ENCODE measurements around the gene TLL1. TPM values are rescaled to one million over a fixed set of nuclear protein-coding genes. Genes with fewer than 3 reads are reported as not detected.

The TLL1 gene
- polyA plus RNA-seq, 1 of the 3 experiments (the other 2 are of a cell fraction), result 0.07 TPM

DNA sequence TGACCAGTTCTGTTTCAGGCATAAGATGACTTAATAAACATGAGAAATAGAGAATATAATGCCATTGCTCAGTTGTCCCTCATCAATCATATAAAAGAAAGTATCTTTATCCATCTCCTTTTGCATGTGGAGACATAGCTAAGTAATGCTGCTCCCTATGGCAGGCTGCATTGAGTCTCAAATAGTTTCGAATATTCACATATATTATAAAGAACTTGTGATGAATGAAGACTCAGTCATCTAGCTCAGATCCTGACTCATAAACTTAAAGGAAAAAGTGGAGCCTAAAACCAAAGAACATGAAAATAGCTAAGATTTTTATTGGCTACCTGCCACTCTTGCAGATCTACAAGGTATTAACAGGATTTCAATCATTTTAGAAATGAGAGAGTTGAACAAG lies 11.7 kb upstream of the TLL1 start:
- Histone ChIP-seq H3K4me2 (no peak overlapping the region), H3K9ac (no peak overlapping the region), H3K27ac (ENCODE audit: low read depth in 2 of 2, low read length in 1 of 2) (no peak overlapping the region), H2AFZ (ENCODE audit: low read depth) (no peak overlapping the region), H3K9me3 (no peaks in the 10 kb centered on the region), H3K27me3 (ENCODE audit: insufficient read depth) (0 out of 2 replicates have a peak, but pooled peaks cover 8% of the 10 kb centered on the region), H3K36me3 (replicated peaks in 1 of 2; ENCODE audit: control insufficient read depth in 1 of 2, insufficient read depth in 2 of 2, low read length in 1 of 2) (no peaks in the 10 kb centered on the region), H3K4me1 (ENCODE audit: control insufficient read depth in 1 of 2, insufficient read depth in 2 of 2, low read depth in 1 of 2, low read length in 1 of 2) (no peaks in the 10 kb centered on the region; a peak in 1 of 4 replicates), H3K79me2 (ENCODE audit: insufficient read depth) (no peaks in the 10 kb centered on the region), H3K9me2 (no peaks in the 10 kb centered on the region), H3K4me3 (ENCODE audit: low read depth in 2 of 2, low read length in 1 of 2) (no peak overlapping the region), H4K20me1 (ENCODE audit: insufficient read depth) (no peaks in the 10 kb centered on the region), H3F3A (replicated peaks; ENCODE audit: insufficient read depth) (no peaks in the 10 kb centered on the region)
- no peak for DNase-seq
- ChIA-PET CTCF (no interaction called here), POLR2A (no interaction called here)
- 10% methylated on average over 1 of the region's 1 CpG for WGBS (ENCODE audit: low lambda C conversion rate)
- TF ChIP-seq CHD2 (IDR thresholded peaks at IDR 0.05; ENCODE audit: low read length, partially characterized antibody), result no peak

DNA sequence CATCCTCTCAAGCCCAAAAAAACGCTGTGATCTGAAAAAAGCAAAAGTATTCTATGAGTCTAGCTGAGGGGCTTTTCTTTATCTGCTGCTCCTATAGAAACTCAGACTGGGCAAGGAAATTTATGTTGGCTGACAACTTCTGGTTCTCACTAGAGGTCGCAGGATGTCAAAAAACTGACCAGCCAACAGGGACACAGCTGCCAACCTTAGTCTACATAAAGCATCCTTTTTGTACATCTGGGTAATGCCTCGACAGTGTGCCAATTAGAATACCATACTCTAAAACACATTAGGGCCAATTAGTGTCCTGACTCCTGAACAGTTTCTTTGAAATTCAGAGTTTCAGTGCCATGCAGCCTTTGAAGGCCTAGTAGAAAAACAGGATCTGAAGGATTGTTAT lies 8.8 kb upstream of the TLL1 start:
- no peak for DNase-seq
- no peaks in the 10 kb centered on the region; a peak in 1 of 4 replicates for H3K4me1 ChIP-seq (ENCODE audit: control insufficient read depth in 1 of 2, insufficient read depth in 2 of 2, low read depth in 1 of 2, low read length in 1 of 2)
- H3K9ac ChIP-seq, result no peak overlapping the region
- CTCF ChIA-PET, result no interaction called here
- H2AFZ ChIP-seq (ENCODE audit: low read depth), result no peak overlapping the region
- H4K20me1 ChIP-seq (ENCODE audit: insufficient read depth), result no peaks in the 10 kb centered on the region
- H3K36me3 ChIP-seq (replicated peaks in 1 of 2; ENCODE audit: control insufficient read depth in 1 of 2, insufficient read depth in 2 of 2, low read length in 1 of 2), result no peaks in the 10 kb centered on the region
- H3K9me3 ChIP-seq, result no peaks in the 10 kb centered on the region
- H3K4me2 ChIP-seq, result no peak overlapping the region
- no peak for TF ChIP-seq NFIC (IDR thresholded peaks at IDR 0.05; ENCODE audit: borderline replicate concordance)
- TF ChIP-seq SMC3 (IDR thresholded peaks at IDR 0.05; ENCODE audit: low read depth, low read length), result peak; percentile 36
- TF ChIP-seq, protein P1, sequence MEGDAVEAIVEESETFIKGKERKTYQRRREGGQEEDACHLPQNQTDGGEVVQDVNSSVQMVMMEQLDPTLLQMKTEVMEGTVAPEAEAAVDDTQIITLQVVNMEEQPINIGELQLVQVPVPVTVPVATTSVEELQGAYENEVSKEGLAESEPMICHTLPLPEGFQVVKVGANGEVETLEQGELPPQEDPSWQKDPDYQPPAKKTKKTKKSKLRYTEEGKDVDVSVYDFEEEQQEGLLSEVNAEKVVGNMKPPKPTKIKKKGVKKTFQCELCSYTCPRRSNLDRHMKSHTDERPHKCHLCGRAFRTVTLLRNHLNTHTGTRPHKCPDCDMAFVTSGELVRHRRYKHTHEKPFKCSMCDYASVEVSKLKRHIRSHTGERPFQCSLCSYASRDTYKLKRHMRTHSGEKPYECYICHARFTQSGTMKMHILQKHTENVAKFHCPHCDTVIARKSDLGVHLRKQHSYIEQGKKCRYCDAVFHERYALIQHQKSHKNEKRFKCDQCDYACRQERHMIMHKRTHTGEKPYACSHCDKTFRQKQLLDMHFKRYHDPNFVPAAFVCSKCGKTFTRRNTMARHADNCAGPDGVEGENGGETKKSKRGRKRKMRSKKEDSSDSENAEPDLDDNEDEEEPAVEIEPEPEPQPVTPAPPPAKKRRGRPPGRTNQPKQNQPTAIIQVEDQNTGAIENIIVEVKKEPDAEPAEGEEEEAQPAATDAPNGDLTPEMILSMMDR (IDR thresholded peaks at IDR 0.05), result peak; percentile 38
- TF ChIP-seq NRF1 (IDR thresholded peaks at IDR 0.05; ENCODE audit: low read depth, low read length), result no peak
- TF ChIP-seq, protein P2, sequence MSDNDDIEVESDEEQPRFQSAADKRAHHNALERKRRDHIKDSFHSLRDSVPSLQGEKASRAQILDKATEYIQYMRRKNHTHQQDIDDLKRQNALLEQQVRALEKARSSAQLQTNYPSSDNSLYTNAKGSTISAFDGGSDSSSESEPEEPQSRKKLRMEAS (IDR thresholded peaks at IDR 0.05; ENCODE audit: low read depth), result no peak
- TF ChIP-seq, protein P3, sequence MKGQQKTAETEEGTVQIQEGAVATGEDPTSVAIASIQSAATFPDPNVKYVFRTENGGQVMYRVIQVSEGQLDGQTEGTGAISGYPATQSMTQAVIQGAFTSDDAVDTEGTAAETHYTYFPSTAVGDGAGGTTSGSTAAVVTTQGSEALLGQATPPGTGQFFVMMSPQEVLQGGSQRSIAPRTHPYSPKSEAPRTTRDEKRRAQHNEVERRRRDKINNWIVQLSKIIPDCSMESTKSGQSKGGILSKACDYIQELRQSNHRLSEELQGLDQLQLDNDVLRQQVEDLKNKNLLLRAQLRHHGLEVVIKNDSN (IDR thresholded peaks at IDR 0.05; ENCODE audit: borderline replicate concordance, low read depth), result no peak
- no peak for TF ChIP-seq YY1 (IDR thresholded peaks at IDR 0.05; ENCODE audit: low read depth)
- no peak for TF ChIP-seq POLR2AphosphoS5 (IDR thresholded peaks at IDR 0.05; ENCODE audit: low read depth, low read length)
- TF ChIP-seq, protein P4, sequence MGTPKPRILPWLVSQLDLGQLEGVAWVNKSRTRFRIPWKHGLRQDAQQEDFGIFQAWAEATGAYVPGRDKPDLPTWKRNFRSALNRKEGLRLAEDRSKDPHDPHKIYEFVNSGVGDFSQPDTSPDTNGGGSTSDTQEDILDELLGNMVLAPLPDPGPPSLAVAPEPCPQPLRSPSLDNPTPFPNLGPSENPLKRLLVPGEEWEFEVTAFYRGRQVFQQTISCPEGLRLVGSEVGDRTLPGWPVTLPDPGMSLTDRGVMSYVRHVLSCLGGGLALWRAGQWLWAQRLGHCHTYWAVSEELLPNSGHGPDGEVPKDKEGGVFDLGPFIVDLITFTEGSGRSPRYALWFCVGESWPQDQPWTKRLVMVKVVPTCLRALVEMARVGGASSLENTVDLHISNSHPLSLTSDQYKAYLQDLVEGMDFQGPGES (IDR thresholded peaks at IDR 0.05; ENCODE audit: low read depth, low read length), result no peak
- no peak for TF ChIP-seq SIN3A (IDR thresholded peaks at IDR 0.05; ENCODE audit: borderline replicate concordance, low read depth, low read length)
- no peak for TF ChIP-seq TEAD4 (IDR thresholded peaks at IDR 0.05; ENCODE audit: borderline replicate concordance, insufficient read depth)
- TF ChIP-seq RFX5 (IDR thresholded peaks at IDR 0.05; ENCODE audit: low read length), result no peak
- TF ChIP-seq RAD21 (IDR thresholded peaks at IDR 0.05; ENCODE audit: low read length), result peak; percentile 35; the same call in 1 of the 2 replicates
- no peak for TF ChIP-seq ELF1 (IDR thresholded peaks at IDR 0.05)
- TF ChIP-seq CHD2 (IDR thresholded peaks at IDR 0.05; ENCODE audit: low read length, partially characterized antibody), result no peak
- no peak for TF ChIP-seq GATA2 (CRISPR knock-in tag; IDR thresholded peaks at IDR 0.05)
- 0 out of 2 replicates have a peak, but pooled peaks cover 8% of the 10 kb centered on the region for H3K27me3 ChIP-seq (ENCODE audit: insufficient read depth)
- H3K27ac ChIP-seq (ENCODE audit: low read depth in 2 of 2, low read length in 1 of 2), result no peak overlapping the region
- H3F3A ChIP-seq (replicated peaks; ENCODE audit: insufficient read depth), result no peaks in the 10 kb centered on the region
- no peaks in the 10 kb centered on the region for H3K79me2 ChIP-seq (ENCODE audit: insufficient read depth)
- no peak overlapping the region for H3K4me3 ChIP-seq (ENCODE audit: low read depth in 2 of 2, low read length in 1 of 2)
- WGBS (ENCODE audit: low lambda C conversion rate), result 10% methylated on average over 3 of the region's 3 CpGs
- H3K9me2 ChIP-seq, result no peaks in the 10 kb centered on the region
- POLR2A ChIA-PET, result no interaction called here

Measured in SK-N-SH (cell line).